Activated T-cell treated with anti-CD3 and anti-CD28 coated beads for 24 hours (primary cell): ENCODE results near the gene MBD3L5.
A peak's percentile ranks its signal among the peaks of the same experiment; 100 is the strongest.
"Not testable (repeated sequence)": the region's sequence is repeated elsewhere in the genome, so short reads cannot be mapped to it uniquely, and the experiment has no call there.

Experiments used
- DNase-seq: peaks from one replicate; pipeline ENCODE4 v3.0.0-alpha.2; 2020; ENCODE audit warnings: low read depth

Gene MBD3L5

DNA sequence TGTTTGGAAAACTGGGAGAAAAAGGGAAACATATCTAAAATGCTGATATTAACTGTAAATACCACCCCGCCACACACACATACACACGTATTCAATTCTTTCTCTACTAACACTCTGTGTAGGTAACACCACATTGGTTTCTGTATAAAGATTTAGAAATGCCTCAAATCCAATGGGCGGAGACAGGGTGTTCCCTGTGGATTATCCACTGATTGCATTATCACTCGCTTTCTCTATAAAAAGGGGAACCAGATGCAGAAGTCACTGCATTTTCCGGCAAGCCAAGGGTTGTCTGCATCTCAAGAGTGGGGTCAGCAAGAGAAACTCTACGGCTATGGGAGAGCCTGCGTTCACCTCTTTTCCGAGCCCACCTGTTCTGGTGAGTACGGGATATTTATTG, at the start of gene MBD3L5:
TSS of gene MBD3L5 (plus strand) at position 301 of the 400 bp plus-strand sequence. CDS start at position 335, 34 bp downstream.
- DNase-seq = not testable (repeated sequence)

DNA sequence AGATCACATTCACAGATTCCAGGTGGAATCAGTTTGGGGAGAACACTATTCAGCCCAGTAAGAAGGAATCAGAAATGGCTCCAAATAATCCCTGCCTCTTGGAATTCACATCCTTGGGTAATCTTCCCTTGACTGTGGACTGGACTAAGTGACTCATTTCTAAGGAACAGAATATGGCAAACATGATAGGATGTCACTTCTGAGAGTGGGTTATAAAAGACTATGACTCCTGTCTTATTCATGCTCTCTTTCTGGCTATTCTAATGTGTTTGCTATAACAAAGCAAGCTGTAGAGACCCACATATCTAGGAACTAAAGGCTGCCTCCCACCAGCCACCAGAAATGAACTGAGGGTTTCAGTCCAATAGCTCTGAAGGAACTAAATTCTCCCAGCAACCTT, 46.9 kb upstream of the MBD3L5 start:
- no peak for DNase-seq

DNA sequence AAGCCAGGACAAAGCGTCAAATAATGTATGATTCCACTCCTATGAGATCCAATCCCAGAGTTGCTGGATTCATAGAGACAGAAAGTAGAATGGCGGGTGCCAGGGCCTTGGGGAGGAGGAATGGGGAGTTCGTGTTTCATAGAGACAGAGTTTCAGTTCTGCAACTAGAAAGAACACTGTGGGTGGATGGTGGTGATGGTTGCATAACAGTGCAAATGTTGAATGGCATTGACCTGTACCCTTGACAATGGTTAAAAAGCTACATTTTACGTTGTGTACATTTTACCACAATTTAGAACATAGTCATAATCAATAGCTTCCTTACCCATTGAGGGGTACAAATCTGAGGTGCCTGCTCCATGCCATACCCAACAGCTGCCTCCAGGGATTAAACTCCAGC, 42.5 kb upstream of the MBD3L5 start:
- no peak for DNase-seq

DNA sequence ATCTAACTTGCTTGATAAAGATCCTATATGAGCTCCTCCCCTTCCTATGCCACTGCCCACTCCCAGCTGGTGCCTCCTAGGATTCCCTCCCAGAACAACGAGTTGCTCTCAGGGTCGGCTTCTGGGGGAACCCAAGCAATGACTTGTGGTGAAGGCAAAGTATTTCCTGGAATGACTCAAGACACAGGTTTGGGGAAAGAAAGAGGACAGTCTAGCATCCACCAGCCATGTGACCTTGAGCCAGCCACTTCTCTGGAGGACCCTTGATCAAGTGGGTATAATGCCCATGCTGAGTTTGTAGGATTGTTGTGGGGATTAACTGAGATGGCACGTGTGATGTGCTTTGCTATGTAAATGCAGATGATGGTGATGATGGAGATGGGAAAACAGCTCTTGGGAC, 42.1 kb upstream of the MBD3L5 start:
- no peak for DNase-seq

DNA sequence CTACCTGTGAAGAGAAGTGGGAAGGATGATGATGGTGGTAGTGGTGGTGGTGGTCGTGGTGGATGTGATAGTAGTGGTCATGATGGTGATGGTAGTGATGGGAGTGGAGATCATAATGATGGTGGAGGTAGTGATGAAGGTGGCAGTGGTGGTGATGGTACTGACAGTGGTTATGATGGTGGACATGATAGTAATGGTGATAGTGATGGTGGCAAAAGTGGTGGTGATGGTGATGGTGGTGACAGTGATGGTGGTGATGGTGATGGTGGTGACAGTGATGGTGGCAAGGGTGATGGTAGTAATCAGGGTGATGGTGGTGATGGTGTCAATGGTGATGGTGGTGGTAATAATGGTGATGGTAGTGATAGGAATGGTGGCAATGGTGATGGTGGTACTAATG, 35.3 kb upstream of the MBD3L5 start:
- DNase-seq = no peak

DNA sequence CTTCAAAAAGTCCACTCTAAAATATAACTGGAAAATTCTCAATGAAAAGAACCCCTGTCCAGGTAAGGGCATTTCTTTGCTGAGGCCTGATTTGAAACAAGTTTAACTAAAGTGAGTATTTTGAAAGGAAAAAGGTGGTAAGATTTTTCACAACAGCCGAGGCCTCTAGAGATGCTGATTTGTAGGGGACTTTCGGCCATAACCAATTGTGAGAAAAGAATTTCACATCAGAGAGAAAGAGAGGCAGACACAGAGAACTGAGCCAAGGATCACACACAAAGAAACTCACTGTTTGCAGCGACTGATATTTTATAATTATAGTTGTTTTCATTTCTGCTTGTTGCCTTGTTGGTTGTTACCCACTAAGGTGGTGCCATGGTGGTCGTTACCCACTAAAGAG, 33.6 kb upstream of the MBD3L5 start:
- DNase-seq = no peak

DNA sequence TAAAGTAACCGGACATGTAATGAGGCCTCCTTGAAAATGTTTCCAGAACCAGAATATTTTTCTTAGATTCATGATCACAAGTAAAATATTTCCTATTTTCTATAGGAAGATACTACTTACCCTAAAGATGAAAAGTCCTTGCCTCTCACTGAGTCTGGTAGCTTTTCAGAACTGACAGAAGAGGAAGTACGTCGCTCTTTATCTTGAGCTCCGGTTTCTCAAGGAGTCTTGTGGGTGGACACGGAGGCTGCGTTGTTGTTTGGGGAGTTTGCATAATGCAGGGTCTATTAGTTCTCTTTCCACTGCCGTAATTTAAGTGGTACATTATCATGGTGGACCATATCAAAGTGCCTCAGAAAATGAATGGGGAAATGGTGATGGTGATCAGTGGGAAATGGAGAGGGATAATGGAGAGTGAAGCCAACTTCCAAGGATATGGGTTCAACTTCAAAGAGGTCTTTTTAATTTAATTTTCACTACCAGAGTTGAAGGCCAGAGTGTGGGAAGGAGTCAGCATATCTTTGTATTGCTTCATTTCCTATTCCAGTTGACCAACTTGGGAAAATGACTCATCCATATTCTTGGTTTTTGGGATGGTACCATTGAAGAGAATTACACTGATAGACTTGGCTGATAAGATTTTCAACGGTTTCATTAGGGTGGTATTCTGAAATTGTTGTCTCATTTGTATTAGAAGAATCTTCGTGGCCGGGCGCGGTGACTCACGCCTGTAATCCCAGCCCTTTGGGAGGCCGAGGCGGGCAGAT, 32.5 kb upstream of the MBD3L5 start:
- DNase-seq = no peak

DNA sequence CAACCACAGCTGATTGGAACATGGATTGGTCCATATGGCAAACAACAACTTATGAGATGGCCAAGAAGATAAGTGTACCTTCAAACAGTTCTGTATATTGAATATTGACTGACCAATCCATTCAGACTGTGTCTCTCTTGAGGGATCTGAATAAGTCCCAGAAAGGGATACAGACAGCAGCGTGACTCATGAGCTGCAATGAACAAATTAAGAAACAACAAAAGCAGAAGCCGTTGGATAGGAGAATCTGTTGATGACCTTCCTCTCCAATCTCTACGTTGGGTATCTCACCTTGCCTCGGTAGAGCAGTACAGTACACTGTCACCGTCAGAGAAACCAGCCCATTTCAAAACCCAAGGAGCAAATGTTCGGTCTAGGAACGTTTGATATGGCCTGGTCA, 30.4 kb upstream of the MBD3L5 start:
- DNase-seq = no peak

DNA sequence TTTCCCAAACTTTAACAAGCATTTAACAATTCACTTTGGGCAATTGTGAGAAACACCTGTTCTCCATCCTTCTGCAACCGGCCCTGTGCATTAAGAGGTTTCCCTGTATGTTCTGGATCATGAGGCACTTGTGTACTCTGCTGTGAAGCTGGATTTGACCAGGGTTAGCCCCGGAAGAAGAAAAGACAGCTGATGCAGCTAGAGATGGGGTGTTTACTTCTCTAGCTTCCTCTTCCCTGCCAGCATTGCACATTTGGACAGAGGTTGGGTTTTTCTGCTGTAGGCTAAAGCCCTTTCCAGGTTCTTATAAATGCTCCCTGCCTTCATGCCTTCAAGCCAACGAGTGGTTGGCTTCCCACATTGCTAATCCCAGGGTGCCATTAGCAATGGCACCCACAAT, 30.0 kb upstream of the MBD3L5 start:
- no peak for DNase-seq

DNA sequence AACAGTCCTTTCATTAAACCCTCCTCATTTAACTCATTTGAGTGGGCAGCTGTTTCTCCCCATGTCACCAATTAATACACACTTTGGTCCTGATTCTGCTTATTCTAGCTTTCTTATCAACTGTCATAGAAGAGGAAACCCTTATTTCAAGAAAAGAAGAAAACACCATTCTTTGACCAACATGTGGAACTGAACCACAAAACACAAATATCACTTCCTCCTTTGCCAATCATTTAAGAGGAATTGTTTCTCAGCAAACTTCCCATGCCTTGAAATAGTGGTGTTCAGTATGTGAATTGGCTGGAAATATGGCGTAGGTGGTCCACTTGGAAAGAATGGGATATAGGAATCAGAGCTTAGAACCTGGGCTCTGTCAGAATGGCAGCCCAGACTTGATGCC, 29.6 kb upstream of the MBD3L5 start:
- no peak for DNase-seq

DNA sequence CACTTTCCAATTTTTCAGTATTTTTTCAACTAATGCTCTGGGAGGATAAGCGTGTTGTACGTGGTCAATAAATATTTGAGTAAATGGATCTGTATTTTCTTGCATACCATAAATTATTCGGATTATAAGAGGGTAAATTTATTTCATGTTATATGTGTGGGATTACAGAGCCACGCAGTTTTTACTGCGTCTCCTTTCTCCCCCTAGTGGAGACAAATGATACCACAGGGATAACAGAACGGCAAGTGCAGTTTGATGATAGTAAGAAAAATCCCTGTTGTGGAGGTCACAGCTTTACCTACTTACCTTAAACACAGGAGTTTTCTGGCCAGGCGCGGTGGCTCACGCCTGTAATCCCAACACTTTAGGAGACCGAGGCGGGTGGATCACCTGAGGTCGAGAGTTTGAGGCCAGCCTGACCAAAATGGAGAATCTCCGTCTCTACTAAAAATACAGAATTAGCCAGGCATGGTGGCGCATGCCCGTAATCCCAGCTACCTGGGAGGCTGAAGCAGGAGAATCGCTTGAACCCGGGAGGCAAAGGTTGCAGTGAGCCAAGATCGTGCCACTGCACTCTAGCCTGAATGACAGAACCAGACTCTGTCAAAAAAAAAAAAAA, 26.0 kb upstream of the MBD3L5 start:
- no peak for DNase-seq

DNA sequence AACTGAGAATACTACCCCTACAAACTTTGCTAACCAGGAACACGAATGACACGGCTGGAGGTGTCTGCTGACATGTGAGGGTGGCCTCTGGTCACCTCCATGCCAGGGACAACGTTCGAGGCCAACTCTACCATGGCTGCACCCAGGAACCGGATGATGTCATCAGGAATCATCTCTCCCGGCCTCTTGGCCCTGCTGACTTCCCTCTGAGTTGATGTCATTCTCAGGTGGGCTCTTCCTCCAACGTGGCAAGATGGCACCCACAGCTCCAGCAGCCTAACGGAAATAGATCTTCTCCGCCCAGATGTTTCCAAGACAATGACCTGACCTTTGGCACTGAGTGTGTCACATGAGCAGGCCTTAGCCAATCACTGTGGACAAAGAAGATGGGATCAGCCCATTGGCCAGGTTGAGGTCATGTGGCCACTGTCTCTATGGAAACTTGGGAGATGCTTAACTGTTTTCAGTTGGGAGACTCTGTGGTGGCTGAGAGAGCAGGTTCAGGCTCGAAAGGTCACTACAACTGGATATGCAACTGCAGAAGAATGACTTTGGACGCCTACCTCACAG, 24.2 kb upstream of the MBD3L5 start:
- no peak for DNase-seq

DNA sequence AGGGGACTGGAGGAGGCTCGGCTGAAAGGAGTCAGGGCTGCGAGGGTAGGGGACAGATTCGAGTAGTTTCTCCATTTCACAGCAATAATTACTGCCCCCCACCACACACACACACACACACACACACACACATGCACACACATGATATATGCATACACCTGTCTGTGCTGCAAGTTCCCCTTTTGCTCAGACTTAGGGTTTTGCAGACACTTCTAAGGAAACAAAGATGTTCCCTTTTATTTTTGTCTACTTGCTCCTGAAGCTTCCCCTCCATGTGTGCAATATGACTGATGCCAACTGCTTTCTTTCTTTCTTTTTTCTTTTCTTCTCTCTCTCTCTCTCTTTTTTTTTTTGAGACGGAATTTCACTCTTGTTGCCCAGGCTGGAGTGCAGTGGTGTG, 22.5 kb upstream of the MBD3L5 start:
- DNase-seq = no peak

DNA sequence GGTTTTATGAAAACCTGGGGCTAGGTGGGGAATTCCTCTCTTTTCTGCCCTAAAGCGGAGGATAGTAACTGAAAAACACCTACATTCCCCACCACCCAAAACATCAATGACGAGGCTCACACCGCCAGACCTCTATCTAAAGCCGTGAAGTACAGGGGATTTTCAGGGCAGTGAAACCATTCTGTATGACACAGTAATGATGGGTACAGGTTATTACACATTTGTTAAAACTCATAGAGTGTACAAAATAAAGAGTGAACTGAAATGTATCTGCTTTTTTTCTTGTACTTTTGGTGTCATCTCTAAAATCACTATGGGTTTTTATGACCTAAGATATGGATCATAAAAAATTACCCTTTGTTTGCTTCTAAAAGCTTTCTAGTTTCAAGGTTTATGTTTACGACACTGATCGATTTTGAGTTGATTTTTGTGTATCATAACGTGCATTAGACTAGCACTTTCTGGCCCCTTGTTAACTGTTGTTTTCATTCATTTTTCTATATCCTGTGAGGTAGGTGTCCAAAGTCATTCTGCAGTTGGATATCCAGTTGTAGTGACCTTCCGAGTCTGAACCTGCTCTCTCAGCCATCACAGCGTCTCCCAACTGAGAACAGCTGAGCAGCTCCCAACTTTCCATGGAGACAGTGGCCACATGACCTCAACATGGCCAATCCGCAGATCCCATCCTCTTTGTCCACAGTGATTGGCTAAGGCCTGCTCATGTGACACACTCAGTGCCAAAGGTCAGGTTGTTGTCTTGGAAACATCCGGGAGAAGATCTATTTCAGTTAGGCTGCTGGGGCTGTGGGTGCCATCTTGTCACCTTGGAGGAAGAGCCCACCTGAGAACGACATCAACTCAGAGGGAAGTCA, 19.4 kb upstream of the MBD3L5 start:
- DNase-seq = peak; percentile 23

DNA sequence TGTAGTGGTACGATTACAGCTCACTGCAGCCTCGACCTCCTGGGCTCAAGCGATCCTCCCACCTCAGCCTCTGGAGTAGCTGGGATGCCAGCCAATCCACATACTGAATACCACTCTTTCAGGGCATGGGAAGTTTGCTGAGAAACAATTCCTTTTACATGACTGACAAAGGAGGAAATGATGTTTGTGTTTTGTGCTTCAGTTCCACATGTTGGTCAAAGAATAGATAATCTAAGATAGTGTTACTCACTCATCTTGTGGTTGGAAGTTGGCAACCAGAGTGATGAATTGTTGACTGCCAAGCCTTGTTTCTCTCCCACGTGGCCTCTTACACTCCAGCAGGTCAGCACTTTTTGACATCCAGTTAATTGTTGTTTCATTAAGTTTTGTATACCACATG, 16.7 kb upstream of the MBD3L5 start:
- DNase-seq = no peak

DNA sequence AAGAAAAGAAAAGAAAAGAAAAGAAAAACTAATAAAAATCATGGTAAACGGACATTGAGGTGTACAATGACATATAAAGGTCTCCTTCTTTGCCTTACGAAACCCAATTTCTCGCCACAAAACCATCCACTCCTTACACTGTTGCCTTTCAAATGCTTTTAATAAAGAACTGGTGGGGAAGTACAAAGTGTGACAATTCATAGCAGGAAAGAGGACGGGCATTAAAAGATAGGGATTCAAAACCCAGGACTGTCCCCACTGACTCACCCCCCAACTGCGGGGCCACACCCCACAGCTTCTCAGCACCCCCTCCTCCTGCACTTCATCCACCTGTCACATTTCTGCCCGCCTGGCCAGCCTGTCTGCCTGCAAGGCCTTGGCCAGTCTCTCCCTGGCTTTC, 11.6 kb upstream of the MBD3L5 start:
- no peak for DNase-seq

DNA sequence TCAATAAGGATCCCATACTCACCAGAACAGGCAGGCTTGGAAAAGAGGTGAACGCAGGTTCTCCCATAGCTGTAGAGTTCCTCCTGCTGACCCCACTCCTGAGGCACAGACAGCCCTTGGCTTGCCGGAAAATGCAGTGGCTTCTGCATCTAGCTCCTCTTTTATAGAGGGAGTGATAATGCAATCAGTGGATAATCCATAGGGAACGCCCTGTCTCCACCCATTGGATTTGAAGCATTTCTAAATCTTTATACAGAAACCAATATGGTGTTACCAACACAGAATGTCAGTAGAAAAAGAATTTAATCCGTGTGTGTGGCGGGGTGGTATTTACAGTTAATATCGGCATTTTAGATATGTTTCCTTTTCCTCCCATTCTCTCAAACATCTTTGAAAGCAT, 9.0 kb upstream of the MBD3L5 start, which contains the start of gene MBD3L2B:
TSS of gene MBD3L2B (minus strand) at position 101 of the 400 bp plus-strand sequence. CDS start at position 67, 34 bp downstream.
- not testable (repeated sequence) for DNase-seq

DNA sequence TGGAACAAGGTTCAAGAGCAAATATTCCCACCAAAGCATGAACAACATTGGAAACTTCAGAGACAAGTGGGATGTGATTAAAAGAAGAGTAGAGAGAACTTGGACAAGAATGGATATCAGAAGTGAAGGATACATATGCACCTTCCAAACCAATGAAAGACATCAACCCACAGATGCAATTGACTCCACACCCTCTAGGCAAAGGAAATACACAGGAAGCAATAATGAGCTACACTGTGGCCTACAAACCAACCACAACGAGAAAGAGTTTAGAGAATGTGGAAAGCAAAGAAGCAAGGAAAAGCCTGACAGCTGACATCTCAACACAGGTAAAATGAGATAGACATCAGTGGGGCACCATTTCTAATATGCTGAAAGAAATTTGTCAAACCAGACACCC, 1.6 kb upstream of the MBD3L5 start:
- DNase-seq = not testable (repeated sequence)

DNA sequence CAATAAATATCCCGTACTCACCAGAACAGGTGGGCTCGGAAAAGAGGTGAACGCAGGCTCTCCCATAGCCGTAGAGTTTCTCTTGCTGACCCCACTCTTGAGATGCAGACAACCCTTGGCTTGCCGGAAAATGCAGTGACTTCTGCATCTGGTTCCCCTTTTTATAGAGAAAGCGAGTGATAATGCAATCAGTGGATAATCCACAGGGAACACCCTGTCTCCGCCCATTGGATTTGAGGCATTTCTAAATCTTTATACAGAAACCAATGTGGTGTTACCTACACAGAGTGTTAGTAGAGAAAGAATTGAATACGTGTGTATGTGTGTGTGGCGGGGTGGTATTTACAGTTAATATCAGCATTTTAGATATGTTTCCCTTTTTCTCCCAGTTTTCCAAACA, 9.7 kb downstream of the MBD3L5 start, which contains the start of gene MBD3L4:
TSS of gene MBD3L4 (minus strand) at position 101 of the 400 bp plus-strand sequence. CDS start at position 66, 35 bp downstream.
- not testable (repeated sequence) for DNase-seq

DNA sequence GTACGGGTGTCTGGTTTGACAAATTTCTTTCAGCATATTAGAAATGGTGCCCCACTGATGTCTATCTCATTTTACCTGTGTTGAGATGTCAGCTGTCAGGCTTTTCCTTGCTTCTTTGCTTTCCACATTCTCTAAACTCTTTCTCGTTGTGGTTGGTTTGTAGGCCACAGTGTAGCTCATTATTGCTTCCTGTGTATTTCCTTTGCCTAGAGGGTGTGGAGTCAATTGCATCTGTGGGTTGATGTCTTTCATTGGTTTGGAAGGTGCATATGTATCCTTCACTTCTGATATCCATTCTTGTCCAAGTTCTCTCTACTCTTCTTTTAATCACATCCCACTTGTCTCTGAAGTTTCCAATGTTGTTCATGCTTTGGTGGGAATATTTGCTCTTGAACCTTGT, 11.2 kb downstream of the MBD3L5 start:
- DNase-seq = not testable (repeated sequence)

DNA sequence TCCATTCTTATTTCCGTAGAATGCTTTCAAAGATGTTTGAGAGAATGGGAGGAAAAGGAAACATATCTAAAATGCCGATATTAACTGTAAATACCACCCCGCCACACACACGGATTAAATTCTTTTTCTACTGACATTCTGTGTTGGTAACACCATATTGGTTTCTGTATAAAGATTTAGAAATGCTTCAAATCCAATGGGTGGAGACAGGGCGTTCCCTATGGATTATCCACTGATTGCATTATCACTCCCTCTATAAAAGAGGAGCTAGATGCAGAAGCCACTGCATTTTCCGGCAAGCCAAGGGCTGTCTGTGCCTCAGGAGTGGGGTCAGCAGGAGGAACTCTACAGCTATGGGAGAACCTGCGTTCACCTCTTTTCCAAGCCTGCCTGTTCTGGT, 18.6 kb downstream of the MBD3L5 start, which contains the start of gene MBD3L2:
TSS of gene MBD3L2 (plus strand) at position 301 of the 400 bp plus-strand sequence. CDS start at position 354, 53 bp downstream.
- not testable (repeated sequence) for DNase-seq

DNA sequence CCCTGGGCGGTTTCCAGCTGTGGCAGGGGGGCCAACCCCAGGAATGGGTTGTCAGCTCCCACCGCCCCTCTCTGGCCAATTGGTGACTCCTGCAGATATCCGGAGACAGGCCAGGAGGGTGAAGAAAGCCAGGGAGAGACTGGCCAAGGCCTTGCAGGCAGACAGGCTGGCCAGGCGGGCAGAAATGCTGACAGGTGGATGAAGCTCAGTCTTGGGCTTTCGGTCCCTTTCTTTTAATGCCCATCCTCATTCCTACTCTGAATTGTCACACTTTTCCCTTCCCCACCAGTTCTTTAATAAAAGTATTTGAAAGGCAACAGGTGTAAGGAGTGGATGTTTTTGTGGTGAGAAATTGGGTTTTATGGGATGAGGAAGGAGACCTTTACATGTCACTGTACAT, 21.0 kb downstream of the MBD3L5 start:
- DNase-seq = not testable (repeated sequence)
